ENCODE data around the gene AP2B1. TPM values are rescaled to one million over a fixed set of nuclear protein-coding genes. Genes with fewer than 3 reads are reported as not detected.
"Not testable (repeated sequence)": the region's sequence is repeated elsewhere in the genome, so short reads cannot be mapped to it uniquely, and the experiment has no call there.

Gene AP2B1
- total and polyA plus RNA-seq, 11 donors = 25.0 to 166 (median 122) TPM

GRCh38 chr17:35559495-35560210 lies 27.5 kb upstream of the AP2B1 start:
- H3K4me1 ChIP-seq = peaks cover 0 to 6% (median 0%) of the 10 kb centered on the region in 12 donors
- no peaks in the 10 kb centered on the region for H3K36me3 ChIP-seq
- TF ChIP-seq CTCF (IDR thresholded peaks at IDR 0.05) = no peak
- TF ChIP-seq POLR2A (IDR thresholded peaks at IDR 0.05) = no peak
- no peaks in the 10 kb centered on the region for H3K9me3 ChIP-seq
- ATAC-seq = no peak
- no peak for DNase-seq
- intact Hi-C loops (cut with DNase I) = loop anchor here in 1 of 10 donors (10.0 kb wide), 1 partner anchor 65 kb away; no protein-coding TSS in a partner anchor
- no peak overlapping the region for H3K4me3 ChIP-seq
- WGBS, 4 donors = 53 to 71% (median 57%) methylated on average over 2 of the region's 2 CpGs
- no peak overlapping the region for H3K27ac ChIP-seq
- peaks cover 0 to 15% (median 0%) of the 10 kb centered on the region in 9 donors for H3K27me3 ChIP-seq

GRCh38 chr17:35560703-35561102 lies 26.4 kb upstream of the AP2B1 start, which contains the start of gene SLFN14:
SLFN14 (minus strand) TSS chr17:35560819; CDS start chr17:35558062, 2,757 bp downstream.
- peaks cover 0 to 6% (median 0%) of the 10 kb centered on the region in 12 donors for H3K4me1 ChIP-seq
- WGBS, 4 donors = 42 to 51% (median 46%) methylated on average over 3 of the region's 3 CpGs
- peaks cover 0 to 14% (median 0%) of the 10 kb centered on the region in 9 donors for H3K27me3 ChIP-seq
- H3K36me3 ChIP-seq = no peaks in the 10 kb centered on the region
- TF ChIP-seq CTCF (IDR thresholded peaks at IDR 0.05) (no peak), POLR2A (IDR thresholded peaks at IDR 0.05) (no peak)
- DNase-seq = no peak
- H3K9me3 ChIP-seq = no peaks in the 10 kb centered on the region
- intact Hi-C loops (cut with DNase I) = loop anchor here in 1 of 10 donors (10.0 kb wide), 1 partner anchor 64 kb away; no protein-coding TSS in a partner anchor
- no peak within 1 kb of the TSS for H3K4me3 ChIP-seq
- ATAC-seq = no peak
- H3K27ac ChIP-seq = no peak within 1 kb of the TSS

- not testable (repeated sequence) for H3K9me3 ChIP-seq, H3K27me3 ChIP-seq, H3K4me1 ChIP-seq, H3K36me3 ChIP-seq, ATAC-seq, H3K27ac ChIP-seq, H3K4me3 ChIP-seq, DNase-seq
- intact Hi-C loops (cut with DNase I) = loop anchor here in 1 of 10 donors (10.0 kb wide), 1 partner anchor 62 kb away; no protein-coding TSS in a partner anchor
- WGBS, 4 donors = 79 to 85% (median 84%) methylated on average over 16 of the region's 16 CpGs
These were observed 23.9 kb upstream of the AP2B1 start for GRCh38 chr17:35563181-35563580.

GRCh38 chr17:35566968-35567367 lies 20.2 kb upstream of the AP2B1 start:
- H3K27ac ChIP-seq = peak overlapping the region in 2 of 12 donors; percentile 79 to 91

More at GRCh38 chr17:35566968-35567367, 20.2 kb upstream of the AP2B1 start:
- Histone ChIP-seq H3K27me3 (no peaks in the 10 kb centered on the region), H3K4me3 (peak overlapping the region in 10 of 12 donors; percentile 53 to 85 (median 78)), H3K36me3 (no peaks in the 10 kb centered on the region), H3K9me3 (no peaks in the 10 kb centered on the region), H3K4me1 (peaks cover 2 to 29% (median 18%) of the 10 kb centered on the region in 12 donors)
- ATAC-seq (no peak), DNase-seq (no peak)
- WGBS, 4 donors = 68 to 76% (median 72%) methylated on average over 11 of the region's 11 CpGs
- intact Hi-C loops (cut with DNase I) = loop anchor here in 1 of 10 donors (10.0 kb wide), 1 partner anchor 58 kb away; no protein-coding TSS in a partner anchor
- TF ChIP-seq POLR2A (IDR thresholded peaks at IDR 0.05) (no peak), CTCF (IDR thresholded peaks at IDR 0.05) (no peak)

Data from heart left ventricle (tissue), 16 donors.